GM18867 (cell line): ENCODE measurements around the gene DCAF7.
A peak's percentile ranks its signal among the peaks of the same experiment; 100 is the strongest.

Experiments
- ATAC-seq: cut with Tn5 transposase; IDR thresholded peaks from one replicate; pipeline ENCODE4 v1.9.1; 2021; ENCODE audit warnings: mild to moderate bottlenecking, moderate library complexity; ENCODE audit not compliant: unreplicated experiment

The DCAF7 gene

GRCh38 chr17:63549946-63550816 is at the start of gene DCAF7:
TSS of gene DCAF7 (plus strand) at chr17:63550477. CDS start at chr17:63550678, 201 bp downstream.
- ATAC-seq = peak; percentile 93

GRCh38 chr17:63500543-63501390 is 49.5 kb upstream of the DCAF7 start:
- no peak for ATAC-seq

GRCh38 chr17:63503341-63503705 is 47.0 kb upstream of the DCAF7 start:
- ATAC-seq = no peak

- no peak for ATAC-seq
These were observed 46.0 kb upstream of the DCAF7 start for GRCh38 chr17:63504261-63504660.

GRCh38 chr17:63505341-63505740 is 44.9 kb upstream of the DCAF7 start:
- ATAC-seq = no peak

- no peak for ATAC-seq
These were observed 43.6 kb upstream of the DCAF7 start for GRCh38 chr17:63506627-63507026.

GRCh38 chr17:63511331-63511730 is 38.9 kb upstream of the DCAF7 start:
- ATAC-seq = no peak

GRCh38 chr17:63512388-63512787 is 37.9 kb upstream of the DCAF7 start:
- no peak for ATAC-seq

GRCh38 chr17:63512896-63513644 is 37.2 kb upstream of the DCAF7 start:
- ATAC-seq = no peak

GRCh38 chr17:63514477-63514876 is 35.8 kb upstream of the DCAF7 start:
- ATAC-seq = no peak

GRCh38 chr17:63514974-63515373 is 35.3 kb upstream of the DCAF7 start:
- ATAC-seq = no peak

GRCh38 chr17:63515426-63515825 is 34.9 kb upstream of the DCAF7 start:
- ATAC-seq = no peak

GRCh38 chr17:63516910-63517824 is 33.1 kb upstream of the DCAF7 start:
- no peak for ATAC-seq

GRCh38 chr17:63517825-63518534 is 32.3 kb upstream of the DCAF7 start:
- no peak for ATAC-seq

- ATAC-seq = no peak
These were observed 31.0 kb upstream of the DCAF7 start for GRCh38 chr17:63519116-63519881.

- ATAC-seq = no peak
These were observed 30.1 kb upstream of the DCAF7 start for GRCh38 chr17:63519972-63520882.

- no peak for ATAC-seq
These were observed 26.9 kb upstream of the DCAF7 start, which contains the start of gene KCNH6 for GRCh38 chr17:63523253-63523855. TSS of gene KCNH6 (plus strand) at chr17:63523358. CDS start at chr17:63523414, 56 bp downstream.
